Mesenchymal stem cell (in vitro differentiated cells and primary cell): ENCODE data around the gene POLR3B.
A peak's percentile ranks its signal among the peaks of the same experiment; 100 is the strongest.

Source experiments
- DNase-seq: peaks from one replicate; pipeline ENCODE4 v3.0.0-alpha.2; 2013
- H2AFZ ChIP-seq: one replicate; pipeline ENCODE4 v1.6.1; 2013; ENCODE audit warnings: low read depth, mild to moderate bottlenecking, control low read depth, inconsistent platforms, low read length, moderate library complexity
- H2AK5ac ChIP-seq: 2 replicates; pipeline ENCODE4 v1.6.1; 2013; ENCODE audit warnings: low read length, moderate library complexity, mild to moderate bottlenecking, inconsistent platforms; ENCODE audit not compliant: severe bottlenecking
- H2BK120ac ChIP-seq: one replicate; pipeline ENCODE4 v1.6.1; 2013; ENCODE audit warnings: low read depth, mild to moderate bottlenecking, inconsistent platforms, low read length, moderate library complexity
- H2BK12ac ChIP-seq, 2 experiments: one replicate each; pipeline ENCODE4 v1.6.1; 2013; ENCODE audit warnings: inconsistent platforms in 2 of 2, low read length in 2 of 2, mild to moderate bottlenecking in 2 of 2, moderate library complexity in 2 of 2, control low read depth in 1 of 2
- H2BK15ac ChIP-seq: one replicate; pipeline ENCODE4 v1.6.1; 2013; ENCODE audit warnings: mild to moderate bottlenecking, low read depth, inconsistent platforms; ENCODE audit not compliant: poor library complexity, severe bottlenecking
- H2BK5ac ChIP-seq: 2 replicates; pipeline ENCODE4 v1.6.1; 2013; ENCODE audit warnings: low read depth, mild to moderate bottlenecking, low read length, control low read depth, inconsistent platforms; ENCODE audit not compliant: poor library complexity, severe bottlenecking
- H3K14ac ChIP-seq, 2 experiments: one replicate each; pipeline ENCODE4 v1.6.1; 2013; ENCODE audit warnings: inconsistent platforms in 2 of 2, low read length in 2 of 2, control low read depth in 1 of 2, mild to moderate bottlenecking in 1 of 2, moderate library complexity in 1 of 2
- H3K18ac ChIP-seq, 2 experiments: one replicate each; pipeline ENCODE4 v1.6.1; 2013; ENCODE audit warnings: inconsistent platforms in 2 of 2, low read length in 2 of 2, control low read depth in 1 of 2, low read depth in 1 of 2, mild to moderate bottlenecking in 1 of 2
- H3K23ac ChIP-seq, 2 experiments: one replicate each; pipeline ENCODE4 v1.6.1; 2013; ENCODE audit warnings: inconsistent platforms in 2 of 2, low read length in 2 of 2, mild to moderate bottlenecking in 2 of 2, moderate library complexity in 2 of 2, control low read depth in 1 of 2
- H3K27ac ChIP-seq: 2 replicates; pipeline ENCODE4 v1.5.1; 2013; ENCODE audit warnings: mild to moderate bottlenecking, moderate library complexity, low read length, control low read depth, inconsistent platforms; ENCODE audit not compliant: poor library complexity, severe bottlenecking
- H3K27me3 ChIP-seq, 2 experiments: 2 replicates each; pipeline versions ENCODE4 v1.6.1 to v1.7.0; 2013; ENCODE audit warnings: low read length in 2 of 2, mild to moderate bottlenecking in 2 of 2, moderate library complexity in 2 of 2, control low read depth in 1 of 2, inconsistent platforms in 1 of 2; ENCODE audit not compliant: control insufficient read depth in 1 of 2, insufficient read depth in 1 of 2
- H3K36me3 ChIP-seq, 2 experiments: 2 replicates each; pipeline versions ENCODE4 v1.6.1 to v1.7.0; 2013; ENCODE audit warnings: low read length in 2 of 2, control low read depth in 1 of 2, inconsistent platforms in 1 of 2, low read depth in 1 of 2, mild to moderate bottlenecking in 1 of 2; ENCODE audit not compliant: insufficient read depth in 2 of 2, control insufficient read depth in 1 of 2
- H3K4ac ChIP-seq, 2 experiments: one replicate each; pipeline ENCODE4 v1.6.1; 2013; ENCODE audit warnings: inconsistent platforms in 2 of 2, low read length in 2 of 2, mild to moderate bottlenecking in 2 of 2, moderate library complexity in 2 of 2, control low read depth in 1 of 2, low read depth in 1 of 2
- H3K4me1 ChIP-seq: 2 replicates; pipeline ENCODE4 v1.6.1; 2013; ENCODE audit warnings: low read depth, low read length, control low read depth; ENCODE audit not compliant: control insufficient read depth, insufficient read depth
- H3K4me2 ChIP-seq: 2 replicates; pipeline ENCODE4 v1.6.1; 2013; ENCODE audit warnings: low read length, mild to moderate bottlenecking, inconsistent platforms; ENCODE audit not compliant: poor library complexity, severe bottlenecking
- H3K4me3 ChIP-seq, 2 experiments: 2 replicates each; pipeline versions ENCODE4 v1.5.1 to v1.7.0; 2013; ENCODE audit warnings: low read length in 2 of 2, mild to moderate bottlenecking in 2 of 2, control low read depth in 1 of 2, low read depth in 1 of 2; ENCODE audit not compliant: insufficient read depth in 1 of 2
- H3K79me1 ChIP-seq: replicated peaks from 2 replicates; pipeline ENCODE4 v1.6.1; 2013; ENCODE audit warnings: mild to moderate bottlenecking, control low read depth, low read length, inconsistent platforms; ENCODE audit not compliant: poor library complexity, severe bottlenecking
- H3K9ac ChIP-seq: 2 replicates; pipeline ENCODE4 v1.7.0; 2013; ENCODE audit warnings: mild to moderate bottlenecking, low read length, moderate library complexity
- H3K9me3 ChIP-seq: 2 replicates; pipeline ENCODE4 v1.7.0; 2013; ENCODE audit warnings: mild to moderate bottlenecking, low read length; ENCODE audit not compliant: control insufficient read depth
- H4K8ac ChIP-seq: one replicate; pipeline ENCODE4 v1.6.1; 2013; ENCODE audit warnings: inconsistent platforms, mild to moderate bottlenecking, low read length, moderate library complexity
- H4K91ac ChIP-seq: one replicate; pipeline ENCODE4 v1.6.1; 2013; ENCODE audit warnings: mild to moderate bottlenecking, low read length, inconsistent platforms
- WGBS: methylation state at CpG from one replicate; pipeline ENCODE4 v1.1.7; 2013; ENCODE audit warnings: mixed read lengths; 5-methylcytosine and 5-hydroxymethylcytosine counted together

Gene POLR3B

DNA sequence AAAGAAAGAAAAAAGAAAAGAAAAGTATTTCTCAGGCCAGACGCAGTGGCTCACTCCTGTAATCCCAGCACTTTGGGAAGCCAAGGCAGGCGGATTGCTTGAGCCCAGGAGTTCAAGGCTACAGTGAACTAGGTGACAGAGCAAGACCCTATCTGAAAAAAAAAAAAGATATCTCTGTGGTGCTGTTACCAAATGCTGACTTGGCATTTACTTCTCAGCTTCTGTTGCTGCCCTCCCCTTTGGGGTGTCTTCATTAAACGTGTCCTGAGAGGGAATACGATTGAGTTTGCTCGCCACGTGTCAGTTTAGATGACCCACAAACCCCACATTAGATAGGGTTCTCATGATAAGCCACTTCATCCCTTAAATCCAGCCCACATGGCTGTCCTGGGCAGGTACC is 4.4 kb upstream of the POLR3B start:
- no peak for DNase-seq
- no peak overlapping the region for H4K8ac ChIP-seq
- H3K27ac ChIP-seq = no peak overlapping the region
- no peaks in the 10 kb centered on the region for H3K36me3 ChIP-seq
- no peak overlapping the region for H2AK5ac ChIP-seq
- H3K23ac ChIP-seq = no peak overlapping the region
- no peaks in the 10 kb centered on the region for H3K9me3 ChIP-seq
- H2BK120ac ChIP-seq = no peak overlapping the region
- H3K27me3 ChIP-seq = peaks cover 0 to 10% of the 10 kb centered on the region in 2 experiments
- no peaks in the 10 kb centered on the region for H3K4me1 ChIP-seq
- H2BK12ac ChIP-seq = no peak overlapping the region
- H3K18ac ChIP-seq = no peak overlapping the region
- H4K91ac ChIP-seq = no peak overlapping the region
- 84% methylated on average over 4 of the region's 6 CpGs for WGBS
- H3K9ac ChIP-seq = no peak overlapping the region
- H3K14ac ChIP-seq = no peak overlapping the region
- H2AFZ ChIP-seq = no peak overlapping the region
- no peaks in the 10 kb centered on the region for H3K79me1 ChIP-seq
- H2BK15ac ChIP-seq = no peak overlapping the region
- no peak overlapping the region for H3K4me3 ChIP-seq
- H2BK5ac ChIP-seq = no peak overlapping the region
- no peak overlapping the region for H3K4ac ChIP-seq
- H3K4me2 ChIP-seq = no peak overlapping the region

GRCh38 chr12:106358396-106359241 is 1.1 kb downstream of the POLR3B start:
- peaks cover 23% of the 10 kb centered on the region for H3K79me1 ChIP-seq
- H3K4me2 ChIP-seq = peak overlapping the region; percentile 69
- no peak overlapping the region for H4K8ac ChIP-seq
- H3K27me3 ChIP-seq = no peaks in the 10 kb centered on the region
- H2AK5ac ChIP-seq = no peak overlapping the region
- H3K14ac ChIP-seq = no peak overlapping the region
- H3K4me1 ChIP-seq = peaks cover 3% of the 10 kb centered on the region
- no peak overlapping the region for H3K23ac ChIP-seq
- peak overlapping the region; percentile 81 for H3K27ac ChIP-seq
- no peak overlapping the region for H2BK15ac ChIP-seq
- no peaks in the 10 kb centered on the region for H3K36me3 ChIP-seq
- WGBS = 49% methylated on average over 15 of the region's 17 CpGs
- H3K18ac ChIP-seq = no peak overlapping the region
- H2BK5ac ChIP-seq = no peak overlapping the region
- peak overlapping the region in 1 of 2 experiments; percentile 60 for H2BK12ac ChIP-seq
- no peaks in the 10 kb centered on the region for H3K9me3 ChIP-seq
- no peak overlapping the region for H2AFZ ChIP-seq
- H3K4me3 ChIP-seq = peak overlapping the region; percentile 68 to 85
- no peak overlapping the region for H2BK120ac ChIP-seq
- peak; percentile 90 for DNase-seq
- H3K4ac ChIP-seq = peak overlapping the region in 1 of 2 experiments; percentile 94
- H4K91ac ChIP-seq = no peak overlapping the region
- peak overlapping the region; percentile 91 for H3K9ac ChIP-seq

GRCh38 chr12:106359646-106360399 is 2.3 kb downstream of the POLR3B start:
- no peak overlapping the region for H2BK120ac ChIP-seq
- H3K27ac ChIP-seq = no peak overlapping the region
- H2BK5ac ChIP-seq = no peak overlapping the region
- H2BK15ac ChIP-seq = no peak overlapping the region
- peaks cover 0 to 8% of the 10 kb centered on the region in 2 experiments for H3K36me3 ChIP-seq
- no peak overlapping the region for H3K18ac ChIP-seq
- WGBS = 89% methylated on average over 5 of the region's 7 CpGs
- H2BK12ac ChIP-seq = no peak overlapping the region
- no peak overlapping the region for H4K91ac ChIP-seq
- H3K4ac ChIP-seq = no peak overlapping the region
- H2AK5ac ChIP-seq = no peak overlapping the region
- no peak for DNase-seq
- no peak overlapping the region for H3K4me2 ChIP-seq
- H2AFZ ChIP-seq = no peak overlapping the region
- H3K14ac ChIP-seq = no peak overlapping the region
- no peak overlapping the region for H4K8ac ChIP-seq
- H3K9ac ChIP-seq = peak overlapping the region; percentile 3
- no peak overlapping the region for H3K4me3 ChIP-seq
- H3K27me3 ChIP-seq = no peaks in the 10 kb centered on the region
- H3K23ac ChIP-seq = no peak overlapping the region
- no peaks in the 10 kb centered on the region for H3K9me3 ChIP-seq
- H3K4me1 ChIP-seq = peaks cover 3% of the 10 kb centered on the region
- peaks cover 25% of the 10 kb centered on the region for H3K79me1 ChIP-seq

DNA sequence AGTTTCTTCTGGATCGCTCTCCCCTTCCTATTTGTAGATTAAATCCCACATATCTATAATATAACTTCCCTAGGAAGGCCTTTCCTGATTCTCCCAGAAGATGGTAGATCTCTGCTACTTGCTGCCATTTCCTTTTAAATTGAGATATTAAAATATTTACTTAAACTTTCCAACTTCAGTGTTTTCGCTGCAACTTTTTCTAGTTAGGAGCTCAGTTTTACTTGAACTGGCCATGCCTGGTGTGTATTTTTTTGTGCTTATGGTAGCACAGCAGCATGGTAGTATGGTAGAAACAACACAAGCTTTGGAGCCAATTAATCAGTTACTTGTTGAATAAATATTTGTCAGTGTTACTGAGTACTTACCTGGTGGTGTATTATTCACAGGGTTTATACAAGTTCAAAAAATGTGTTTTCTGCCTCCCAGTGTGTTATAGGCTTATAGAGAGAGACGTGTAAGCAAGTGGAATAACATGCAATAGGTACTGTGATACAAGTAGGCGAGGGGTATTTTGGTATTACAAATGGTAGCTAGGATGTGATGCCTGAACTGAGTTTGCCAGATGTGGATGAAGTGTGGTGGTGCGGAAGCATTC is 2.9 kb downstream of the POLR3B start:
- H3K4me2 ChIP-seq = no peak overlapping the region
- 96% methylated on average over 5 of the region's 5 CpGs for WGBS
- DNase-seq = no peak

More for the DNA sequence above, 2.9 kb downstream of the POLR3B start:
- Histone ChIP-seq H3K14ac (no peak overlapping the region), H3K79me1 (peaks cover 29% of the 10 kb centered on the region), H3K9ac (no peak overlapping the region), H2AFZ (no peak overlapping the region), H3K4me3 (no peak overlapping the region), H3K27me3 (no peaks in the 10 kb centered on the region), H2AK5ac (no peak overlapping the region), H2BK120ac (no peak overlapping the region), H3K9me3 (no peaks in the 10 kb centered on the region), H3K4me1 (peaks cover 3% of the 10 kb centered on the region), H4K8ac (peak overlapping the region; percentile 5), H4K91ac (no peak overlapping the region), H2BK12ac (no peak overlapping the region), H3K27ac (no peak overlapping the region), H2BK15ac (no peak overlapping the region), H2BK5ac (no peak overlapping the region), H3K18ac (no peak overlapping the region), H3K23ac (no peak overlapping the region), H3K36me3 (peaks cover 0 to 8% of the 10 kb centered on the region in 2 experiments), H3K4ac (no peak overlapping the region)
